ENCODE results near the gene NOL4L.
"Not testable (repeated sequence)": the region's sequence is repeated elsewhere in the genome, so short reads cannot be mapped to it uniquely, and the experiment has no call there.

NOL4L gene

DNA sequence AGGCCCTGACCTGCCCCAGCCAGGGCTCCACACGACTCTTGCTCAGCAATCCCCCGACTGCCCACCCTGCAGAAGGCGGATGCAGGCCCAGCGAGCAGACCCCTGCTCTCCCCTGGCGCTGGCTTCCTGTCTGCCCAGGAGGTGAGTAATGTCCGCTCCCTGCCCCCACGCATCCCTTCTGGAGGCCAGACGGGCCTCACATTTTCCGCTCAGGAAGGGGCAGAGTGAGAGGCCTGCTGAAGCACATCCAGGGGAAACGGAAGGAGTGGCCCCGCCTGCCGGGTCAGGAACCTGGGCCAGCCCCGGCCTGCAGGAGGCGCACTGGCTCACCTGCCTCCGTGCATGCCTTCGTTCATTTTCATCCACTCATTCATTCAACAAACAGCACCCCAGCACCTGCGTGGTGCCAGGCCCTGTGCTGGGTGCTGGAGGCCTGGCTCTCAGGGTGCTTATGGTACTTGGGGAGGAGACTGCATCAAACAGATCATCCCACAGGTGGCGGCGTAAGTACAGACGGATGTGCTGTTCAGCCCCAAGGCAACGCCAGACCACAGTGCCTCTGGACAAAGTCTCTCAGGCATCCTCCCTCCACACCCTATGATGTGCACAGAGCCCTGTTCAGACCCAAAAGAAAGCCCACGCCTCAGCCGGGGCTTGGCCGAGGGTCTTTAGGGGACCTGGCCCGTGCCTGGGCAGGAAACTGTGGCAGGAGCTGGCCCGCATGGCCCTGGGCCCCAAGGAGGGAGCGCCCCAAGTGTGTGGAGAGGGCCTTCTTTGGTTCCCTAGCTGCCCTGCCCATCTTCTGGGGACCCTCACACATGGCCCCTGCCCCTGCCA, 114.9 kb downstream of the NOL4L start:
- peak; percentile 91 for DNase-seq (ENCODE audit: low spot score)

DNA sequence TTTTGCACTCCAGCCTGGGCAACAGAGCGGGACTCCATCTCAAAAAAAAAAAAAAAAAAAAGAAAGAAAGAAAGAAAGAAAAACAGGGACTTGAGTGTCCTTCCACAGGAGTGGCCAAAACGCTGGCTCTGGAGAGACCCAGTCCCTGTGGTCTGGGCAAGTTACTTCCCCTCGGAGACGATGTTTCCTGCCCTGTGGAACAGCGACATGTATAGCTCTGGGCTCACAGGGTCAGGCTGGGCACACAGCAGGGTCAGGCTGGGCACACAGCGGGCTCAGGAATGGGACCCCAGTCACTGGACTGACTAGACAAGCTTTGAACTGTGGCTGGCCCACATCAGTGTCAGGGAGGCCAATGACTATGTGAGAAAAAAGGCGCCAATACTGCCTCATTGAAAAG, 116.3 kb downstream of the NOL4L start:
- DNase-seq (ENCODE audit: low spot score): no peak

DNA sequence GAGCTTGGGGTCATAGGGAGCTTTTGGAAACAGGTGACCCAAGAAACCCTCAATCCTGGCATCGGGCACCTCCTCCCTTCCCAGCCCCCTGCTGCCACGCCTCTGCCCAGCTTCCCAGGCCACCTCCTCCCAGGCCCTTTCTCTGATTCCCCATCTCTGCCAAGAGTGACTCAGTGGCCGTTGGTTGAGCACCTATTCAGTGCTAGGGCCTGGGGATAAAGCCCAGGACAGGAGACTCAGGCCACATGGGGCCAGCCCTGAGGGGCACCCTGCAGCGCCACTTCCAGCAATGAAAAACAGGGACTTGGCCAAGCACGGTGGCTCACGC, 116.9 kb downstream of the NOL4L start:
- DNase-seq (ENCODE audit: low spot score): no peak

DNA sequence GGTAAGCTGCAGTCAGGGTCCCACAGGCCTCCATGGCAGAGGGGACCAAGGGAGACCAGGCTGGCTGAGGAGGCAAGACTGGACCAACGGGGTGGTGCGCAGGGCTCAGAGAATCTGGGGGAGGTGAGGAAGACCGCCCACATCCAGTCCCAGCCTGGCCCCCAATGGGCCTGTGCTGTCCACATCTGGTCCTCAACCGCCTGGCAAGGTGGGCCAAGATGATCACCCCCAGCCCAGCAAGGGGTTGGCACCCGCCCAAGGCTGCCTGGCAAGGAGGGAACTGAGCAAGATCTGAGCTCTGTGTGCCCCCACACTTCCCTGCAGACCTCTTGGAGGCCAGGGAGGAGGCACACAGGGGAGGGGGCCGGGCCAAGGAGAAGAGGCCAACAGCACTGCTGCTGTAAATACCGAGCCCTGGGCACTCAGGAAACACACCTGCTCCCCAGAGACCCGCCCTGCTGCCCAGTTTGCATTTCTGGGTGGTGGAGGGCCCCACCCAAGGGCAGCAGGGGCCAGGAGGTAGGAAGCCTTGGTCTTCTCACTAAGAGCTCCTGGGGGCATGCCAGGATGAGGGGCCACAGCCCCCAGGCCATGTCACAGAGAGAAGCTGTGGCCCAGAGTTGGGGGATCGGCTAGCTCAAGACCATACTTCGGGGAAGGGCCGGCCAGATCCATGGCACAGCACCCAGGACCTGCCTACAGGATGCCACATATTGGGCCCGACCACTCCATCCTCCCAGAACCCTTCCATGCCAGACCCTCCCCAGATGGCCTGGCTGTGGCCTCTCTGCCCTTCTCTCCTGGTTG, 117.4 kb downstream of the NOL4L start:
- DNase-seq (ENCODE audit: low spot score): no peak

DNA sequence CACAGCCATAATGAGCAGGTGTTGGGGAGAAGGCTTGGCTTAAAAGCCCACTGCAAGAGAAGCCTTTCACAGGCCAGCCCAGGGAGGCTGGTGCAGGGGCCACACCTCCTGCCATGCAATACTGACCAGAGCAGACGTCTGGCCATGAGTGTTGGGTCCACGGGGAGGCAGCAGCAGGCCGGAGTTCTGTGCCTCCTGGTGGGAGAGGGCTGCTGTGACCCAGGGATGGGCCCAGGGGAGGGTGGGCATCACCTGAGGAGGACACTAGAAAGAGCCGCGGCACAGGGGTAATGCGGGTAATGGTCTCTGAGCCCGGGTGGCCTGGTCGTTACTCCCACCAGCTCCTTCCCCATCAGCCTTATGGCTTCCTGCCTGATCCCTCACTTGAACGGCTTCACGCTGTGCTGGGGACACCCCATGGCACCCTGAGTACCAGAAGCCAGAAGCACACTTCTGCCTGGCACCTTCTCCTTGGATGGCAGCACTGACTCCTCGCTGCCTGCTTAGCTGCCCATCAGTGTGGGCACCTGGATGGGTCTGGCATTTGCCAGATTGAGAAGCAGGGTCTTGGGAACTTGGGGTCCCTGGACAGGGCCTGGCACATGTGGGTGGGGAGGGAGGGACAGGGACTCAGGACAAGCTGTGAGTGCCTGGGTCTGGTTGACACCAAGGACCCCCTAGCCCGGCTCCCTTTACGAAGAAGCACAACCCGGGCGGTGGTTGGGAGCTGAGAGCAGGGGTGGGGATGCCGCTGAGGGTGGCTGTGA, 118.2 kb downstream of the NOL4L start:
- DNase-seq (ENCODE audit: low spot score): no peak

DNA sequence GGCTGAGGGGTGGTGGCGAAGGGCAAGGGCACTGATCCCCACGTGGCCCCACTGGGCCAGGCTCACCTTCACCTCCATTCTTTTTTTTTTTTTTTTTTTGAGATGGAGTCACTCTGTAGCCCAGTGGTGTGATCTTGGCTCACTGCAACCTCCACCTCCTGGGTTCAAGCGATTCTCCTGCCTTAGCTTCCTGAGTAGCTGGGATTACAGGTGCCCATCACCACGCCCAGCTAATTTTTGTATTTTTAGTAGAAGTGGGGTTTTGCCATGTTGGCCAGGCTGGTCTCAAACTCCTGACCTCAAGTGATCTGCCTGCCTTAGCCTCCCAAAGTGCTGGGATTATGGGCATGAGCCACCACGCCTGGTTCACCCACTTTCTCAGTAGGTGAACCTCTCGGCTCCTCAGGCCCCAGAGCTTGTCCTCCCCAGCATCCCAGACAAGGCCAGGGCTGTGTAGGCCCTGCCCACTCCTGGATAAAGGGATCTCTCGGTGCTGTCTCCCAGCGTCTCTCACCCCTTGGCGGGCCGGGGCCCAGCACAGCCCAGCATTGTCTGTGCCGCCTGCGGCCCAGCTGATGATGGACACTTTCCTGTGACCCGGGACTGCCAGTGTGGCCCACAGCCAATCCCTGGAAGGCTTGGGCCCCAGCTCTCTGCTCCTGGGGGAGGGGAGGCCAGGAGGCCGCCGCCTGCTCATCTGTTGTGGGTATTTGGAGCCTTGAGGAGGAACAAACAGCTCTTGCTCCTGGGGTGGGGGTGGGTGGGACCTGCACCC, 119.0 kb downstream of the NOL4L start:
- not testable (repeated sequence) for DNase-seq (ENCODE audit: low spot score)

DNA sequence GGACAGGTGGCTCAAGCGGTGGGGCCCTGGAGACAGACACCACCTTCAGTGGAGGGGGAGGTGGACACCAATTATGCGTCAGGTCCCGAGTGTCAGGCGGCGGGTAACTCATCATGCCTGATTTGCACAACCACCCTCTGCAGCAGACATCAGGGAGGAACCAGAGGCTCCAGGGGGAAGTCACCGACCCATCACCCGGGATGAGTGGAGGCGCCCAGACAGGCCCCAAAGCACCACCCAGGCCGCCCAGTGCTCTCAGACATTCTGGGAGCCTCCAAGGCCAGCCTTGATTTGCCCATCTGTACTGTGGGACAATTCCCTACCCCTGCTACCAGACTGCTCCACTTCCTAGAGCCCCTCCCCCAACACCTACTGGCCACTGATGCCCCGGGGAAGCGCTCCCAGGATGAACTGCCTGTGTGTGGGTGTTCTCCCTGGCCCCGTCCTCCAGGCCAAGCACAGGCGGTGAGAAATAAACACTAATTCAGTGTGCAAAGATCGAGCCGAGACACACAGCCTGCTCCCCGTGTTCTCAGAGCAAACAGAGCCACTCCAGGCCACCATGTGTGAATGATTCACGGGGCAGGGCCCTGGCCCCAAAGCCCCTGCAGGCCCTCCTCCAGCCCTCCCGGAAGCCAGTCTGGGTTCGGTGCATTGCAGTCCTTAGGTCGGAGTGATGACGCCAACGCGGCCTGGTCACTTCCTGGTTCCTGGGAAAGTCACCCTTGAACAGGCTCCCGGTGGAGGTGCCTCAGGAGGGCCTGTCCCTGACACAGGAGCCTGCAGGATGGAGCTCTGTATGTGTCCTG, 119.8 kb downstream of the NOL4L start:
- no peak for DNase-seq (ENCODE audit: low spot score)

DNA sequence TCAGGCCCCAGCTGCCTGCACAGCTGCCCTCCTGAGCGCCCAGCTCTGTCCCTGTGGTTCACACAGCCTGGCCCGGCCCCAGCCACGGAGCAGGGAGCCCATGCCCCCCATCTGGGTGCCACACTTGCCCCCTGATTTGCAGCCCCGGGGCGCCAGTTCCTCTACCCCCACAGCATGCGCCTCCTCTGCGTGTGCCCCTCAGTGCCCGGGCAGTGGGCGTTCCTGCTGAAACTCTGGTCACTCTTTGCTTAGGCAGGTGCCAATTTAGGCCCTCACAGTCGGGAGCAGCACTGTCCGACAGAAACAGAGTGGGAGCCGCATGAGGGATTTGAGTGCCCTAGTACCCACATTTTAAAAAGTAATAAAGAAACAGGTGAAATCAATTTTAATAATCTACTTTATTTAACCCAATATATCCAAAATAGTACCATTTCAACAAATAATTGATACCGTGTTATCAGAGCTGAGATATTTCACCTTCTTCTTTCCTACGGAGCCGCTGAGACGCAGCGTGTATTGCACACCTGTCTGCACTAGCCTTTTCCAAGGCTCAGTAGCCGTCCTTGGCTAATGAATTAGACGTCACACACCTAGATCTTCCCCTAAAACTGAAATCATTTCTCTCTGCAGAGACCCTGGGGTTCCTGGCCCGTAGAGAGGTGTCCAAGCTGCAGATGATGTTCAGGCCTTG, 120.6 kb downstream of the NOL4L start:
- DNase-seq (ENCODE audit: low spot score): no peak

DNA sequence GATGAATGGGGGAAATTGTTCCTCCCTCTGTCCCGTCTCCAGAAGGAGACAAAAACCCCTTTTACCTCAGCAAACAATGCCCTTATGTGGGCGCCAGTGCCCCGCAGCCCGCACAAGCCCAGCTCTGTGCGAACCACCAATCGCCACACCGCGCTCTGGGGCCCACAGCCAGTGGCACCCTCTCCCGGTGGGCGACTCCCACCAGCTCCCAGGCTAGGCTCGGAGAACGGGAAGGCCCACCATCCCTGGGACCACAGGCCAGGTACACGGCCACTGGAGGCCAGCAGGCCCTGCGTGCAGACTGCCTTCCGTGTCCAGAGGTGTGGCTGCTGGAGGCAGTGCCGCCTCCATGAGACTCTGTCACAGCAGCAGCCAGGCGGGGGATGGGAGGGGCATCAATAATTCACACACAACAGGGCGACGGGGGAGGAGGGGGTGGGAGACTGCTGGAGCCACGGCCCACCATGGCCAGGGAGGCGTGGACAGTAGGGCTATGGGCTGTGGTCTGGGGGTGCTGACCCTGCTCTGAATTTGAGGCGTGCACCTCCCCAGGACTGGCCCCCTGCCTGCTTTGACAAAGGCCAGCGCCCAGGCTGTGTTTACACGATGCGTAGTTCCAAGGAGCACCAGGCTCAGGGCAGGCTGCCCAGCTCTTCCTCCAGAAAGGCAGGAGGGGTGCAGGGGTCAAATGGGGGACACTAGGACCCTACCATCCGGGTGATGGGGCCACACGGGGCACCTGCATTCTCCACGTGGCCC, 121.3 kb downstream of the NOL4L start:
- DNase-seq (ENCODE audit: low spot score): no peak

DNA sequence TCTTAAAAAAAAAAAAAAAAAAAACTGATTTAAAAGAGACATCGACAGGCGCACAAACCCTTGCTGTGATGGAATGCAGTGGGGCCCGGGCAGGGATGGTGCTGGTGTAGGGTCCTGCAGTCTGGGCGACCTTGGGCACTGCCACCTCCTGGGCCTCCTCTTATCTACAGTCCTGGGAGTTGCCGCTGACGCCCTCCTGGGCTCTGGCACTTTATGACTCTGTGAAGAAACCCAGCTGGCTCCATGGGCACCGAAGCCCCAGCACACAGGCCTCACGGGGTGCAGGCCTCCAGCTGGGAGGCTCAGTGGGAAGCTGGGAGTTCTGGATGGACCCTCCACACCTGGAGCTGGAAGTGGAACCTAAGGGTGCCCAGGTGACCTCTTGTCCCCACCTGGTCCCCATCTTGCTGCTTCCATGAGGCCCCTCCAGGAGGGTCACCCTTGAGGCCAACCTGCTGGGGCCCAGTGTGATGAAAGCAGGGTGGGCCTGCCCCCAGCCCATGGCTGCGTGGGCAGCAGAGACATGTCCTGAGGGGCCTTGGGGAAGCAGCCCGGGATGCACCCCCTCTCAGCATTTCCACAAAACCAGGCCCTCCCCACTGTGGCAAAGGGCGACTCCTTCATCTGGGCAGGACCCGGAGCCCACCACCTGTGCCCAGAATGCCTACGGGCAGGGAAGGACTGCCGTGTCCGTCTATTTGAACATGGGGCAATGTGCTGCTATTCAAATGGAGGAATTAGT, 122.1 kb downstream of the NOL4L start:
- no peak for DNase-seq (ENCODE audit: low spot score)

DNA sequence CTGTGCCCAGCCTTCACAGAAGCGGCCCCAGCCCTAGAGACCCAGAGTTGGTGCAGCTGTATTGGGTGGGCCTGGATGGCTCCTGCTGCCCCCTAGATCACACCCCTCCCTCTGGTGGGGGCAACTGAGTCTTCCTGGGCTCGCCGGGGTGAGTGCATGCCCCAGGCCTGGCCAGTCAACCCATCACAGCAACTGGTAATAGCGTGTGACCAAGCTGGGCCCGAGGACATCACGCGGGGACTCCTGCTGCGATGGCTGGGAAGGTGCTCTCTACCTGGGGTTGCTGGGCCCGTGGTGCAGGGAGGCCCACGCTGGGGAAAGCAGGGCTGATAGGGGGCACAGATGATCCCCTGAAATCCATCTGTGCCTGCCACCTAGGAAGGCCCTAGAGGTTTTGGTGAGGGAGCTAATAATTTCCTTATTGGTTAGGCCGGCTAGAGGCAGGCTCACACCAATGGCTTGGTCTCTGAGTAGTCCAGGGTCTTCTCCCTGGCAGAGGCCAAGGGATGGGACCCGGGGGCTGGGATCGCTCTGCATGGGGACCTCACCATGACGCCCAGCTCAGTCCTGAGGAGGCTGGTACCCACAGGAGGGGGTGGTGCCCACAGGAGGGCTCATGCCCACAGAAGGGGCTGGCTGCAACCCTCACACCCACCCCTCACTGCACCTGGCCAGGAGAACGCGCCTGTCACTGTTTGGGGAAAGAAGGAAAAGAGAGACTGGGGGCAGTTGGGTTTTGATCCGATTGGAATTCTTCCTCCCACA, 123.1 kb downstream of the NOL4L start:
- no peak for DNase-seq (ENCODE audit: low spot score)

DNA sequence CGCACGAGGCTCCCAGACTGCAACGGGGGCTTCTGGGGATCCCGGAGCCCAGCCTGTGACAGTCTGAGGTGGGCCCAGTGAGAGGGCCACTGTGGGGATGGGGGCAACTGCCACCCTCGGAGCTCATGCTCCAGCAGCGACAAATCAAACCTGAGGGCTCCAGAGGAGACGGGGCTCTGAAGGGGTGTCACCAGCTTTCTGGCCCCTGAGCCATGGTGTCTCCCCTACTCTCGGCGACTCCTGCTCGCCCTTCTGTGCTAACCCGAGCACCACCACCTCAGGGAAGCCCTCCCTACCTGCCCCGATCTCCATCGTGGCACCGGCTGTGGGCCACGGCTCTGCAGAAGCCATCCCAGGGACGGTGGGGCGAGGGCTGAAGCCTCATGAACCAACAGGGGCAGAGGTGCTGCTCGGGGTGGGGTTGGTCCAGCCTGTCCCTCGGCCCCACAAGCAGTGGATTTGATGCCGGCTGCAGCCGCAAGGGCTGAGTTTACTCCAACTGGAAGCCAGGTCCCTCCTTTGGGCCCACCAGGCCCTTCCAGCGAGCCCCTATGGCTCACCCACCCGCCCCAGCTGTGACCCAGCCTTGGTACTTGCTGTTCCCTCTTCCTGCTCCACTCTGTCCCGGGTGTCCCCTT, 124.3 kb downstream of the NOL4L start:
- DNase-seq (ENCODE audit: low spot score): no peak

DNA sequence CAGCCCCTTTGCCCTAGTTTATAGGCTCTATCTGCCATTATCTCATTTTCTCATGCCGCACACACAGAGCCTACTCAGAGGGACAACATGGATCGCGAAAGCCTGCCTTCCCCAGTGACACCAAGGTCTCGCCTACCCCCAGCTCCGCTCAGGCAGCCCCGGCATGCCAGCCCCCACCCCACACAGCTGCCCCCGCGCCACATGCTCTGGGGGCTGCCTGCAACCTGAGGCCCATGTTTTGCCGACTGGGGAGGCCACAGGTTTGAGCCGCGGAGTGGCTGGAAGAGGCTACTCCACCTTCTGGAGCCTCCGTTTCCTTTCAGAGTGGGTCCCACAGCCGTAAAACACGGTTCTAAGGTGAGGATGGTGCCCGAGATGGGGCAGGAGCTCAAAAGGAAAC, 124.9 kb downstream of the NOL4L start:
- DNase-seq (ENCODE audit: low spot score): no peak

DNA sequence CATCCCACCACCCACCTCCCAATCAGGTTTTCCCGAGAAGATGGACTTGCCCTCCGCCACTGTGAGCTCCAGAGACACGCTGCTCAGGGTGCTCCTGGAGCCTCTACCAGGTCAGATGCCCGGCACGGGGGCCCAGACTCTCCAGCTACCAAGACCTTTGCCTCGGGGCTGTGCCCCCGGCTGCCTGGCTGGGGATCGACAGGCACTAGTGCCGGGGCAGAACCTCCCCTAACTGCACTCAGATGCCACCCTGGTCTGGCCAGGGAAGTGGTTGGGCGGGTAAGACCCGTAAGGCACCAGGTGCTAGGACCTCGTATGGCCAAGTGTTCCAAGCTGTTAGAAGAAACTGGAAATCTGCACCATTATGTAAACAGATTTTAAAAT, 126.3 kb downstream of the NOL4L start:
- no peak for DNase-seq (ENCODE audit: low spot score)

DNA sequence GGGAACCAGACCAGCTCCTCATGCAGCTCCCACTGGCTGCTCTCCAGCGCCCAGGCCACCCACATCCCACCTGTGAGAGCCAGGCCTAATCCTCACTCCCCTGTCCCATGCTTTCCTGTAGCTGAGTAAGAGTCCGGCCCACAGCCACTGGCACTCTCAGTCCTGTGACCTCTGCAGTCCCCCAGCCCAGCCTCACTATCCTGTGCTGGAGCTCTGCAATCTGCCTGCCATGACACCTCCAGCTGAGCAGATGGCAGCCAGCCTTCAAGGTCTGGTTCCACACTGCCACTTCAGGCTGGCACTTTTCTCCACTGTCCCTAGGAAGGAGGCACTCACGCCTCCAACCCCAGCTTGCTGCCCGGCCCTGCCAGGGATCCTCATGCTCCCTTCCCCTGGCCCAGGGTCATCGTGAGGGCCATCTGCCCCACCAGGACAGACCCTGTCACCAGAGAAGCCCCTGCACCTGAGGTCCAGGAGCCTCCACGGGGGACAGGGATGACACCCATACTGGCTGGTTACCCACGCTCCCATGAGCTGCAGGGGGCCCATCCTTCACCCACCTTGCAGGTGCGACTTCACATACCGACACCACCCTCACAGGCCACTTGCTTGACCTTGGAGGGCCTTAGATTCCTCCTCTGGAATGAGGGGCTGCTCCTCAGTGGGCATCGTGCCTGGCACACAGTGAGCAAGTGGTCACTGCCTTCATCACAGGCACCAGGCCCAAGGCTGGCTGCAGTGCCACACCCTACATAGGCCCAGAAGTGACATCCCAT, 126.9 kb downstream of the NOL4L start:
- DNase-seq (ENCODE audit: low spot score): no peak

DNA sequence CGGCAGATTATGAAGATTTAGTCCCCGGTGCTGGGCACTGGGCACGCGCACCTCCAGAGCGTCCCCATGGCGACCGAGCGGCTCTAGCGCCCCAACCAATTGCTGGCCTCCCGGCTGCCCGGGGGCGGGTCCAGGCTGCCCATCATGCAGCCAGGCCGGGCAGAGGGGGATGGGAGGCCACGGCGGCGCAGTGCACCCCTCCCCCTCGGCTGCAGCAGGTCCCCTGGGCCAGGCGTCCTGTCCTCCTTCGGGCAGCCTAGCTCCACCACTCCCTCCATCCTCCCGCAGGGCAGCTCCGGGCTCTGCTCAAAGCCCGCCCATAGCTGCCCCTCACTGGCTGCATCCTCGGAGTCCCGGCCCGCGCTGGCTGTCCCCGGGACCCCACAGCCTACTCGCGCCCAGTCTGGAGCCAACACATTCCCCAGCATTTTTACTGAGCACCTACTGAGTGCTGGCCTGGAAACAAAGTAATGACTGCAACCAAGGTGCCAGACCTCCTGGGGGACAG, 127.6 kb downstream of the NOL4L start:
- peak; percentile 93 for DNase-seq (ENCODE audit: low spot score)

All from HuH-7.5 (cell line).